Tibial nerve (tissue), 4 donors: ENCODE measurements around the gene GLI1.

Experiments
- CTCF ChIP-seq, 5 experiments: fragments of 200-600 bp in 3 of 5; fragments of 450-650 bp in 2 of 5; sonication (generic) in 3 of 5; IDR thresholded peaks; one replicate each; pipeline ENCODE4 v1.5.1; 2016 to 2019; ENCODE audit warnings: antibody characterized with exemption in 5 of 5, mild to moderate bottlenecking in 3 of 5, moderate library complexity in 2 of 5
- EP300 ChIP-seq, 2 donors: sonication (generic); formaldehyde crosslinking; IDR thresholded peaks; one replicate each; pipeline ENCODE4 v1.6.1; 2017; ENCODE audit warnings: antibody characterized with exemption in 2 of 2, mild to moderate bottlenecking in 1 of 2

- TF ChIP-seq CTCF (IDR thresholded peaks at IDR 0.05): peak; percentile 95 to 98 (median 98)
- peak in 1 of 2 donors; percentile 57 for TF ChIP-seq EP300 (IDR thresholded peaks at IDR 0.05)
Measured at GRCh38 chr12:57459055-57459749, 383 bp upstream of the GLI1 start.
